ENCODE data around the gene PRRG1.
"Not testable (repeated sequence)": the region's sequence is repeated elsewhere in the genome, so short reads cannot be mapped to it uniquely, and the experiment has no call there.

The PRRG1 gene

DNA sequence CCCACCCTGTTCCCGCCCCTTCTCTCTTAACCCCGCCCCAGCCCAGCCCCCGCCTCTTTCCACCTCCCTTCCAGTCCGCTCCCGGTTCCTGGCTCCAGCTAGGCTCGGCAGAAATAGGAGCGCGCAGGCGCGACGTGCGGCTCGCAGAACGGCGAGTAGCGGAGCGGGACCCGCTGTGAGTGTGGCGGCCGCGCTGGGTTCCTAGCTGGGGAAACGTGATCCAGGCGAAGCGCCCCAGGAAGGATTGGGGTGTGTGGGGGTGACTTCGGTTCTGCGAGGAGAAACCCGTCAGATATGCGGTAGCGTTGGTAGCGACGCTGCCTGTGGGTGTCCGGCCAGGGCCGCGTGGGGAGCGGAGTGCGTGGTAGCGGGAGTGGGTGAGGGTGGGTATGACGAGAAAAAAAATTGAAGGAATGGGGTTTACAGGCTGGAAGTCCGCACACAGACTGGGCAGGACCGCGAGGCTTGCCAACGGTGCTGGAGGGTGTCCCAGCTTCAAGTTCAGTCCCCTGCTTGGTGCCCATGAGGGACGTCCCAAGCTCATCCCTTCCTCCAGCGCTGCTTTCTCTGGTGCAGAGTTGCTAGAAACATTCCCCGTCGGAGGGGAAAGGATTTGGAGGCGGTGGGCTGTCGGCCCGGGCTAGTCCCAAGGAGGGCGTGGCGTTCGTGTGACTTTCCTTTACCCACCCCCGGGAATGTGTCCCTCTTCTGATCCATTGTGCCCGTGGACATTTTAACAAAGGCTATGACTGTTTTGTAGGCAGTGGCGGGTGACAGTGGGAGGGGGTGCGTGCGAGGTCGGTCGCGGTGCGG is at the start of gene PRRG1:
TSS of gene PRRG1 (plus strand) at position 144 of the 813 bp plus-strand sequence. CDS start 56,886 bp downstream, outside the sequence.
- DNase-seq: no peak

DNA sequence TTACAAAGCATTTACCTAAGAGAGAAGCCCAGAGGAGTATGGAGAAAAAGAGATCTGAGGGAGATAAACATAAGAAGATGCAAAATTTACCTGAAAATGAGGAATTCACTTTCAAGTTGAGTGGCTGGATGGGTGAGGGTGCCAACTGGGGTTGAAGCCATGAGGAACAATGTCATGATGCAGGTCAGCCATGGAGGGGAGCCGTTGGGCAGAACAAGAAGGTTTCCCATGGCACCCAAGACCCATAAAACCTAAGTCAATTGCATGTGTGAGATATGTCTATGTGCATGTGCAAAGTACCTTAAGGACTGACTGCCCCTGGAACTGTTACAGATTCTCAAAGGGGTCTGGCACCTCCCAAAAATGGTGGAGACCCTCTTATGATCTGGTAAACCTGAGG is 46.6 kb upstream of the PRRG1 start:
- DNase-seq: no peak

- DNase-seq: not testable (repeated sequence)
These were observed 43.9 kb upstream of the PRRG1 start for GRCh38 chrX:37305238-37305637.

DNA sequence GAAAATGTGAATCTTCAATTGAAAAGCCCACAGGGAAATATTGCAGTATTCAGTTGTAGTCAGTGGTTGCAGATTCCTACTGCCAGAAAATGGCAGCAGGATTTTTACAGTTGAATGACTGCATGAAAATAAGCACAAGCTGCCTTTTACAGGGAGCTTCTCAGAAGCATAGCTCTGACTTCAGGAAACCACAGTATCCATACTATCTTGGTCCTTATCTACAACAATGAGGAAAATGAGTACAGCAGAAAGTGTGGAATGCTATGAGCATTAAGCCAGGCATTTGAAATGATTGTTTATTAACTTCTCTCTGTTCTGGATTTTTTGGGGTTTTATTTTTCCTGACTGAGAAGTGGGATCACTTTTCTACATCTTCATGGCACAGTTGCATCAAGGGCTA is 34.6 kb upstream of the PRRG1 start:
- DNase-seq: no peak

- no peak for DNase-seq
These were observed 33.5 kb upstream of the PRRG1 start for GRCh38 chrX:37315511-37316248.

- DNase-seq: no peak
These were observed 28.5 kb upstream of the PRRG1 start for GRCh38 chrX:37320541-37321203.

- DNase-seq: no peak
These were observed 18.5 kb upstream of the PRRG1 start for GRCh38 chrX:37330642-37331041.

DNA sequence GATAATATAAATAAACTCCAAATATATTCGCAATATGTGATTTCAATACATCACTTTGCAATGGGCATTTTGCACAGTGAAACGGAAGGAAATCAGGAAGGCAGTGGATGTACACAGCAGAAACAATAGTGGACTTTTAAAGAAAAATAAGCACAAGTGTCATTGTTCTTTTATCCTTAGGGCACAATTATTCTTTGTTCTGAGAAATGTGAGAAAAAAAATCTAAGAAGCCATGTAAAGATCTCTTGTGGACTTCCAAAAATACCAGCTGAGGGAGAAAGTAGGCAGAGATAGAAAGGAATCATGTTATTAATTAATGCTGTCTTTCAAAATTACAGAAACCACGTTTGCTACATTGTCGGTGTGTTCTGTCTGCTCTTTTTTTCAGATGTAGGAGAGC is 17.6 kb upstream of the PRRG1 start:
- no peak for DNase-seq

DNA sequence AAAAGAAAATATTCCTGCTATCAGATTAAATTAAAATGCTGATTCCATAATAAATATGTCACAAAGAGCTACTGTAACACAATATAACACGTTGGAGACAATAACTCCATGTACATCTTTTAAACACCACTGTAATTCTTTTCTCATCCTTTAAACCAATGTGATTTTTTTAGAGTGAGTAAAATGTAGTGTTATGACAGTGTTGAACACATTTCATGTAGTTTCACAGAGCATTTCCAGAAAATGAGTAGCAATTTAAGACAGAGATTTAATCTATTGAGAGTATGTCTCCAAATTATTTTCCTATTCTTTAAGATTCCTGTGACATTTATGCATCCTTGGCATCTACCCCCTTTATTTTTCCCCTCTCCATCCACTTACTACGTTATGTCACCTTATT is 17.1 kb upstream of the PRRG1 start:
- no peak for DNase-seq

DNA sequence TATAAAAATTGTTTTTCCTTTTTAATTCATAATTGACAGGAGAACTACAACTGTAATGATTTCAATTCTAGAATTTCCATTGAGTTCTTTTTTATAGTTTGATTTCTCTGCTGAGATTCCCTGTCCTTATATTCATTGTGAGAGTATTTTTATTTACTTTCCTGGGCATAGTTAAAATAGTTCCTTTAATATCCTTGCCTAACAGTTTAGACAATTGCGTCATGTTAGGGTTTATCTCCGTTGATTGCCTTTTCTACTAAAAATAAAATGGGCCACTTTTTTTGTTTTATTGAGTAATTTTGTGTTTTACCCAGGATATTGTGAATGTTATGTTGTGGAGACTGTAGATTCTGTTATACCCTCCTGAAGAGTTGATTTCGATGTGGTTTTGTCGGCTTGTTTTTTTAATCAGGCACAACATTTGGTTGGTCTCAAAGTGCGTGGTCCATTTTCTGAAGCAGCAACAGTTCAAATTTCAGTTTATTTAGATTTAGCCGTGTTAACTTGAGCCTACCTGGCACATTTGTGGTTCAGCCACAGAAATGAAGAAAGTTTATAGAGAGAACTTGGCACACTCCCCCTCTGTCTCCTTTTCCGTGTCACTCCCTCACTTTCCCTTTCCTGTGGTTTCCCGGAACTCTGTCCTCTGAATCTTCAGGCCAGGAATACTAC is 16.0 kb upstream of the PRRG1 start:
- no peak for DNase-seq

- no peak for DNase-seq
These were observed 1.7 kb upstream of the PRRG1 start for GRCh38 chrX:37347420-37347819.

- no peak for DNase-seq
These were observed 763 bp upstream of the PRRG1 start for GRCh38 chrX:37348231-37348970.

- no peak for DNase-seq
These were observed 268 bp upstream of the PRRG1 start for GRCh38 chrX:37348971-37349220.

DNA sequence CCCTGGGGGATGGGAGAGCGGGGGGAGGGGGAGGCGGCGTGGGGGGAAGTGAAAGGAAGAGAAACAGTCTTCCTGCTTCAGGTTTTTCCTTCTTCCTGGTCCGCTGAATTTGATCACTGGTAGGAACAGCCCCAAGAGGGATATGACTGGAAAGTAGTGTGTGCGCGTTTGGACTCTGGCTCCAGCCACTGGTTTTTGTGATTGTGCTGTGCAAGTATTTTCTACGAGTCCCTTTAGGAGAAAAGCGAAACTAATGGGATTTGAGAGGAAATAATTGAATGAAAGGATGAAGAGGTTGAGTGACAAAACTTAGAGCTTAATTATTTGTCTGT is 836 bp downstream of the PRRG1 start:
- no peak for DNase-seq

GRCh38 chrX:37353646-37354045 is 4.5 kb downstream of the PRRG1 start:
- no peak for DNase-seq

GRCh38 chrX:37357436-37357835 is 8.3 kb downstream of the PRRG1 start:
- no peak for DNase-seq

DNA sequence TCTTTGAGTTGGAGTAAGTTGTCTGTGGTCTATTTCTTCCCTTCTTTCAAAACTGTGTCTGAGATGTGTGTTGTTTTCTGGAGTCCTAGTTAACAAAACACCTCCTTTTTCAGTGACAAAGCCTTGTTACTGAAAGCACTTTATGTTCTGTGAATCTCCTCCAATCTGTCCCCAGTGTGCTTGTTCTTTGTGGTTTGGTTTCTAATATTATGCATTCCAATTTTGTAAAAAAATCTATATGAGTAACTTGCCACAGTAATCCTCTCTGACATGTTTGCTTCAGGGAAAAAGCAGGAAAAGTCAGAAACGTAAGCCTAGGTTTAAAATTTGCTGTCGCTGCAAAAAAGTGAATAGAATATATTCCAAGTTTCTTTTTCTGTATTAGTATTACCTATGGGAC is 12.4 kb downstream of the PRRG1 start:
- DNase-seq: no peak

GRCh38 chrX:37364666-37365065 is 15.5 kb downstream of the PRRG1 start:
- DNase-seq: no peak

DNA sequence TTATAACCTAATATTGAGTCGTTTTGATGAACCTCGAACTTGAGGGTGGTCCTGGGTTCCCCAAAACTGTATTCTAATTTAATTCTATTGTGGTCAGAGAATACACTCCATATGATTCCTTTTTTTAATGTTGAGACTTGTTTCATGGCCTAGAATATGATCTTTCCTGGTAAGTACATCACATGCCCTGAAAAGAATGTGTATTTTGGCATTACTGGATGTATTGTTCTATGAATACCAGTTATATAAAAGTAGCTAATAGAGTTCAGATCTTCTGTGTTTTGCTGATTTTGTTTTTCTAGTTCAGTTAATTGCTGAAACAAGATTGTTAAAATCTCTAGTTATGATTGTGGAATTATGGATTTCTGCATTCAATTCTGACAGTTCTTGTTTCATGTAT is 18.8 kb downstream of the PRRG1 start:
- no peak for DNase-seq

DNA sequence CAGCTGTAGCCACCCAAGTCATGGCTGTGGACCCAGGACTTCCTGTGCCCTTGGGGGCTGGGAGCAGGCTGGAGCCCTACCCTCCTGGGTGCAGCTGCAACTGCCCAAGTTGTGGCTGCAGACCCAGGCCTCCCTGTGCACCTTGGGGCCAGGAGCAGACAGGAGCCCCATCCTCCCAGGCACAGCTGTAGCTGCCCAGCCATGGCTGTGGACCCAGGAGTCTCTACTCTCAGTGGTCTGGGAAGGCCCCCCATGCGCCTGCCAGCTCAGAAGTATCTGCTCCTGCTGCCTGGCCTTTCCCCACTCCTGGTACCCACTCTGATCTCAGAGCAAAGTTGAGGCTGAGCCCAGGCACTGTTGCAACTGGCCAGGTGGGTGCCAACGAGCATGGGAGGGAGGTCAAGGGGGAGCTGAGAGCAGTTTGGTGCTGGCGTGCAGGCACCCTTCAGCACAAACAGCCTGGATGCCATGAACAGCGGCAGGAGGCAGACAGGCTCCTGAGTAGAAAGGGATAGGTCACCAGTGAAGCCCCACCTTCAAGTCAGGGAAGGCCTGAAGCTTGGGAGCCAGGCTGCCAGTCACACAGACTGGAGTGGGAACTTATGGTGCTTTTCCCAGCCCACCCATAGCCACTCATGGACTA is 21.5 kb downstream of the PRRG1 start:
- DNase-seq: no peak

DNA sequence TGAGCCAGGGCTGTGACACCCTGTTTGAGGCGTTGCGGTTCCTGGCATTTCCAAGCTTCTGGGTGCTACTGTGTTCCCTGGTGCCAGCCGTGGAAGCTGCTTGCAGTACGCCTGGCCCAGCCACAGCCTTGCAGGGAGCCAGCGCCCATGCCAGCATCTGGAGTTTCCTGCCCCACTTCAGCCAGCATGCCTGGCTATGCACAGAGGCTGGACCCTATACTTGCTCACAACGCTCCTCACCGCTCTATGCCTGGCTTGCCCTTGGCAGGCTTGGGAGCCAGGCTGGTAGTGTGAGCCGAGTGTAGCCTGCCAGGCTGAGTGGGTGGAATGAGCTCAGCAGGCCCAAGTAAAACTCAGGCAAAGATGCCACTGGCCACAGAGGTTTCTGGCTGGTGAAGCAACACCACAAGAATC is 22.4 kb downstream of the PRRG1 start:
- no peak for DNase-seq

DNA sequence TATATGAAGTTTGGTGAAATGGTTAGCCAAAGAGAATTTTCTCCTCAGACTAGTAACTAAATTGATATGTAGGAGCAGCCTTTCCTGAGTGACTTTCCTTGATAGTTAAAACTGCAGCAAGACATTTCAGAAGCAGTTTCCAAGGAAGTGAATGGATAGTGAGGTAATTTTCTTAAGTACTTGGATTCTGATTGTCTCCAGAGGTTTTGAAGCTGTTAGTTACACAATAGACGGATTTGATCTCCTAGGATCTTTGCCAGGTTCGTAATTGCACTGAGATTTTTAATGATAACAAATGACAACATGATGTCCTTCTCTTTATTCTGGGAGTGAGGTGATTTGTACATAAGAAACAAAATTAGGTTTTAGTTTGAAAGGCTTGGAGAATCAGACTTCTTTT is 29.2 kb downstream of the PRRG1 start:
- no peak for DNase-seq

All from CD4-positive, alpha-beta T cell treated with Interleukin-17A for 4 hours (primary cell).